SU-DHL-6 (cell line): ENCODE measurements around the gene DDR2.

Source experiments
- CTCF ChIP-seq: fragments of 200-600 bp; sonication (generic); IDR thresholded peaks from one replicate; pipeline ENCODE4 v1.5.1; 2017; ENCODE audit warnings: antibody characterized with exemption, mild to moderate bottlenecking, low read length, moderate library complexity; ENCODE audit not compliant: insufficient read depth, poor library complexity, severe bottlenecking
- EZH2phosphoT487 ChIP-seq: fragments of 200-600 bp; sonication (generic), shearing (Covaris generic); conservative IDR thresholded peaks from 2 replicates; pipeline ENCODE4 v1.6.1; 2018; ENCODE audit warnings: mild to moderate bottlenecking, antibody characterized with exemption, low read length, moderate library complexity, mixed read lengths

- no peak for TF ChIP-seq CTCF
- TF ChIP-seq EZH2phosphoT487: no peak
These were observed 57.7 kb downstream of the DDR2 start for GRCh38 chr1:162689745-162690671.
